K562 (cell line): ENCODE data around the gene VEGFA.

ENCODE experiments used
- ARID4B ChIP-seq: sonication (generic); formaldehyde crosslinking; IDR thresholded peaks from 2 replicates; pipeline ENCODE4 v1.8.0; 2022; ENCODE audit warnings: mild to moderate bottlenecking, missing genetic modification reagents
- CHCHD3 ChIP-seq: fragments of 250-450 bp; sonication (Bioruptor Pico); IDR thresholded peaks from 2 replicates; pipeline ENCODE4 v2.1.2; 2022; ENCODE audit warnings: mild to moderate bottlenecking
- CTCF ChIP-seq, 3 experiments: IDR thresholded peaks in 2 of 3; conservative IDR thresholded peaks in 1 of 3; 2 replicates each; pipeline ENCODE4 v1.5.1; 2011 to 2012; ENCODE audit warnings: low read length in 3 of 3, mild to moderate bottlenecking in 3 of 3, control low read depth in 2 of 3, improper control_type of control experiment in 1 of 3, inconsistent platforms in 1 of 3, low read depth in 1 of 3, mixed read lengths in 1 of 3, moderate library complexity in 1 of 3; ENCODE audit not compliant: insufficient read depth in 2 of 3
- FOXA3 ChIP-seq, 2 experiments: fragments of 450-650 bp in 1 of 2; sonication (generic) in 1 of 2; formaldehyde crosslinking; IDR thresholded peaks in 1 of 2; conservative IDR thresholded peaks in 1 of 2; 2 replicates each; pipeline versions ENCODE4 v1.4.0 to v1.8.0; 2020 to 2022; ENCODE audit warnings: mild to moderate bottlenecking in 2 of 2, missing genetic modification reagents in 1 of 2
- LARP7 ChIP-seq: fragments of 450-650 bp; IDR thresholded peaks from 2 replicates; pipeline ENCODE4 v1.6.1; 2016
- ZNF274 ChIP-seq: IDR thresholded peaks from 2 replicates; pipeline ENCODE4 v1.6.1; 2011; ENCODE audit warnings: low read depth, mild to moderate bottlenecking, low read length, moderate library complexity, borderline replicate concordance
- ZNF707 ChIP-seq: fragments of 250-450 bp; sonication (Bioruptor Pico); conservative IDR thresholded peaks from 2 replicates; pipeline ENCODE4 v1.8.0; 2022; ENCODE audit warnings: inconsistent platforms, mild to moderate bottlenecking, moderate library complexity

GRCh38 chr6:43759907-43760206 is 10.2 kb upstream of the VEGFA start:
- TF ChIP-seq CHCHD3 (CRISPR knock-in tag): no peak
- TF ChIP-seq ARID4B: no peak
- TF ChIP-seq CTCF (IDR thresholded peaks at IDR 0.05 in 2 of 3, conservative IDR thresholded peaks at IDR 0.05 in 1 of 3; ENCODE audit: insufficient read depth in 2 of 3, low read depth in 1 of 3, low read length in 3 of 3): no peak
- no peak for TF ChIP-seq ZNF274
- TF ChIP-seq LARP7: no peak
- TF ChIP-seq FOXA3 (CRISPR knock-in tag; conservative IDR thresholded peaks at IDR 0.05 in 1 of 2, IDR thresholded peaks at IDR 0.05 in 1 of 2): no peak
- no peak for TF ChIP-seq ZNF707
